Measurements from ENCODE around the gene SLX9. TPM values are rescaled to one million over a fixed set of nuclear protein-coding genes. Genes with fewer than 3 reads are reported as not detected.

SLX9 gene
- polyA plus RNA-seq, 1 of the 3 experiments (the other 2 are of a cell fraction): 42.9 TPM

- TF ChIP-seq TAF1 (IDR thresholded peaks at IDR 0.05; ENCODE audit: borderline replicate concordance, low read depth, low read length) (no peak), NRF1 (IDR thresholded peaks at IDR 0.05; ENCODE audit: low read depth, low read length) (no peak)
- TF ChIP-seq, protein P1, sequence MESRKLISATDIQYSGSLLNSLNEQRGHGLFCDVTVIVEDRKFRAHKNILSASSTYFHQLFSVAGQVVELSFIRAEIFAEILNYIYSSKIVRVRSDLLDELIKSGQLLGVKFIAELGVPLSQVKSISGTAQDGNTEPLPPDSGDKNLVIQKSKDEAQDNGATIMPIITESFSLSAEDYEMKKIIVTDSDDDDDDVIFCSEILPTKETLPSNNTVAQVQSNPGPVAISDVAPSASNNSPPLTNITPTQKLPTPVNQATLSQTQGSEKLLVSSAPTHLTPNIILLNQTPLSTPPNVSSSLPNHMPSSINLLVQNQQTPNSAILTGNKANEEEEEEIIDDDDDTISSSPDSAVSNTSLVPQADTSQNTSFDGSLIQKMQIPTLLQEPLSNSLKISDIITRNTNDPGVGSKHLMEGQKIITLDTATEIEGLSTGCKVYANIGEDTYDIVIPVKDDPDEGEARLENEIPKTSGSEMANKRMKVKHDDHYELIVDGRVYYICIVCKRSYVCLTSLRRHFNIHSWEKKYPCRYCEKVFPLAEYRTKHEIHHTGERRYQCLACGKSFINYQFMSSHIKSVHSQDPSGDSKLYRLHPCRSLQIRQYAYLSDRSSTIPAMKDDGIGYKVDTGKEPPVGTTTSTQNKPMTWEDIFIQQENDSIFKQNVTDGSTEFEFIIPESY (IDR thresholded peaks at IDR 0.05; ENCODE audit: borderline replicate concordance, low read depth): no peak
Observed at GRCh38 chr21:44899768-44900558, 39.9 kb upstream of the SLX9 start (continued).

DNA sequence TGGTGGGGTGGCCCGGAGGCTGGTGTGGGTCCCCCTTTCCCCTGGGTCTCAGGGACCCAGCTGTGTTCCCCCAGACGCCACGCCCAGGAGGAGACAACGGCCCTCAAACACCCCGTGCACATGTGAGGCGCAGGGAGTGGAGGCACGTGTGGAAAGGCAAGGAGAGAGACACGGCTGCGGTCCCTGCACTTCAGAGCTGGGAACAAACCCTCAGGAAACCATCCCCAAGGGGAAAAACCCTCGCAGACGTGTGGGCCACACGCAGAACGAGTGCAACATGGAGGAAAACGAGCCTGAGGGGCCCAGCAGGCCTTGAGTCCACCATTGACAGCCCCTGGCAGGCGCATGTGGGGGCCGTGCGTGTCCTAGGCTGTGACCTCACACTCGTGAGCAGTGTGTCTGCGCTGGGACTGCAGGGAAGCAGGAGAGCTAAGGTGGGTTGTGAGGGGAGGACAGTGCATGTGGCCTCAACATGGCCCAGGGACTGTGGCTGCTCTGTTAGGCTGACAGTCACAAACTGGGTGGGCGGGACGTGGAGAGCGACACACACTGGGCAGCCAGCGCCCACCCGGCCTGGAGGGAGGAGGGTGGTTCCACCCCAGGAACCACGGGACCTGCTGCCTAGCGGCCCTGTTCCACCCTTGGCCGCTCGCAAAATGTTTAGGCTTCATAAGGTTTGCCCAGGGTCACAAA lies 39.1 kb upstream of the SLX9 start:
- CTCF ChIA-PET: interaction anchor here (1.2 kb wide), 1 partner anchor 9 kb away, joined by 4 read pairs; no protein-coding TSS in a partner anchor
- H3K36me3 ChIP-seq (replicated peaks in 1 of 2; ENCODE audit: control insufficient read depth in 1 of 2, insufficient read depth in 2 of 2, low read length in 1 of 2): no peaks in the 10 kb centered on the region
- WGBS (ENCODE audit: low lambda C conversion rate): 74% methylated on average over 19 of the region's 28 CpGs
- H3K9me2 ChIP-seq: no peaks in the 10 kb centered on the region
- H3K9me3 ChIP-seq: no peaks in the 10 kb centered on the region
- no peaks in the 10 kb centered on the region for H3K4me1 ChIP-seq (ENCODE audit: control insufficient read depth in 1 of 2, insufficient read depth in 2 of 2, low read depth in 1 of 2, low read length in 1 of 2)
- no peak overlapping the region for H3K9ac ChIP-seq
- H3K79me2 ChIP-seq (ENCODE audit: insufficient read depth): no peaks in the 10 kb centered on the region
- POLR2A ChIA-PET: no interaction called here
- no peak for DNase-seq
- H4K20me1 ChIP-seq (ENCODE audit: insufficient read depth): no peaks in the 10 kb centered on the region
- H2AFZ ChIP-seq (ENCODE audit: low read depth): no peak overlapping the region
- no peak overlapping the region for H3K27ac ChIP-seq (ENCODE audit: low read depth in 2 of 2, low read length in 1 of 2)
- H3F3A ChIP-seq (replicated peaks; ENCODE audit: insufficient read depth): peaks cover 7% of the 10 kb centered on the region
- H3K27me3 ChIP-seq (ENCODE audit: insufficient read depth): peaks cover 8% of the 10 kb centered on the region; the same call in 1 of the 2 replicates
- no peak overlapping the region for H3K4me3 ChIP-seq (ENCODE audit: low read depth in 2 of 2, low read length in 1 of 2)
- no peak overlapping the region for H3K4me2 ChIP-seq
- TF ChIP-seq MXI1 (IDR thresholded peaks at IDR 0.05; ENCODE audit: low read depth, low read length) (no peak), RCOR1 (IDR thresholded peaks at IDR 0.05; ENCODE audit: low read length) (no peak), RFX5 (IDR thresholded peaks at IDR 0.05; ENCODE audit: low read length) (no peak), CHD2 (IDR thresholded peaks at IDR 0.05; ENCODE audit: low read length, partially characterized antibody) (no peak), USF2 (IDR thresholded peaks at IDR 0.05; ENCODE audit: borderline replicate concordance, low read depth, low read length) (no peak), NFIC (IDR thresholded peaks at IDR 0.05; ENCODE audit: borderline replicate concordance) (no peak), TCF12 (IDR thresholded peaks at IDR 0.05) (no peak), USF1 (IDR thresholded peaks at IDR 0.05; ENCODE audit: borderline replicate concordance, low read depth) (no peak), TAF1 (IDR thresholded peaks at IDR 0.05; ENCODE audit: borderline replicate concordance, low read depth, low read length) (no peak), GABPA (IDR thresholded peaks at IDR 0.05; ENCODE audit: low read depth) (no peak), NRF1 (IDR thresholded peaks at IDR 0.05; ENCODE audit: low read depth, low read length) (no peak), FOXM1 (IDR thresholded peaks at IDR 0.05; ENCODE audit: low read depth) (no peak), YY1 (IDR thresholded peaks at IDR 0.05; ENCODE audit: low read depth) (no peak), RXRA (IDR thresholded peaks at IDR 0.05; ENCODE audit: borderline replicate concordance, low read depth) (no peak), FOXJ3 (CRISPR knock-in tag; IDR thresholded peaks at IDR 0.05) (no peak), EP300 (IDR thresholded peaks at IDR 0.05; ENCODE audit: borderline replicate concordance in 1 of 2, low read depth in 1 of 2, low read length in 1 of 2) (no peak), TEAD4 (IDR thresholded peaks at IDR 0.05; ENCODE audit: borderline replicate concordance, insufficient read depth) (no peak), FOSL2 (IDR thresholded peaks at IDR 0.05; ENCODE audit: borderline replicate concordance, low read depth) (no peak)
- TF ChIP-seq, protein P2, sequence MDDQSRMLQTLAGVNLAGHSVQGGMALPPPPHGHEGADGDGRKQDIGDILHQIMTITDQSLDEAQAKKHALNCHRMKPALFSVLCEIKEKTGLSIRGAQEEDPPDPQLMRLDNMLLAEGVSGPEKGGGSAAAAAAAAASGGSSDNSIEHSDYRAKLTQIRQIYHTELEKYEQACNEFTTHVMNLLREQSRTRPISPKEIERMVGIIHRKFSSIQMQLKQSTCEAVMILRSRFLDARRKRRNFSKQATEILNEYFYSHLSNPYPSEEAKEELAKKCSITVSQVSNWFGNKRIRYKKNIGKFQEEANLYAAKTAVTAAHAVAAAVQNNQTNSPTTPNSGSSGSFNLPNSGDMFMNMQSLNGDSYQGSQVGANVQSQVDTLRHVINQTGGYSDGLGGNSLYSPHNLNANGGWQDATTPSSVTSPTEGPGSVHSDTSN (IDR thresholded peaks at IDR 0.05): no peak
- TF ChIP-seq, protein P3, sequence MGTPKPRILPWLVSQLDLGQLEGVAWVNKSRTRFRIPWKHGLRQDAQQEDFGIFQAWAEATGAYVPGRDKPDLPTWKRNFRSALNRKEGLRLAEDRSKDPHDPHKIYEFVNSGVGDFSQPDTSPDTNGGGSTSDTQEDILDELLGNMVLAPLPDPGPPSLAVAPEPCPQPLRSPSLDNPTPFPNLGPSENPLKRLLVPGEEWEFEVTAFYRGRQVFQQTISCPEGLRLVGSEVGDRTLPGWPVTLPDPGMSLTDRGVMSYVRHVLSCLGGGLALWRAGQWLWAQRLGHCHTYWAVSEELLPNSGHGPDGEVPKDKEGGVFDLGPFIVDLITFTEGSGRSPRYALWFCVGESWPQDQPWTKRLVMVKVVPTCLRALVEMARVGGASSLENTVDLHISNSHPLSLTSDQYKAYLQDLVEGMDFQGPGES (IDR thresholded peaks at IDR 0.05; ENCODE audit: low read depth, low read length): no peak

Measured in SK-N-SH (cell line).